Aorta (tissue), 5 donors: ENCODE data around the gene ACTL9. TPM values are rescaled to one million over a fixed set of nuclear protein-coding genes. Genes with fewer than 3 reads are reported as not detected.
"Not testable (repeated sequence)": the region's sequence is repeated elsewhere in the genome, so short reads cannot be mapped to it uniquely, and the experiment has no call there.

Experiments used
- ATAC-seq: fragments of 200-7000 bp; cut with Tn5 transposase; one replicate; pipeline ENCODE4 v1.9.1; 2022; ENCODE audit warnings: moderate library complexity; ENCODE audit not compliant: low FRiP score
- DNase-seq, 2 donors: peaks; one replicate each; pipeline ENCODE4 v3.0.0-alpha.2; 2020
- H3K27ac ChIP-seq, 2 donors: one replicate each; pipeline ENCODE4 v1.5.1; 2013; ENCODE audit warnings: low read length in 2 of 2, mild to moderate bottlenecking in 2 of 2, moderate library complexity in 2 of 2, control low read depth in 1 of 2, inconsistent platforms in 1 of 2, low read depth in 1 of 2
- H3K27me3 ChIP-seq, 2 donors: one replicate each; pipeline ENCODE4 v1.6.1; 2013; ENCODE audit warnings: control low read depth in 1 of 2, low read length in 1 of 2, mild to moderate bottlenecking in 1 of 2, moderate library complexity in 1 of 2; ENCODE audit not compliant: insufficient read depth in 2 of 2, control insufficient read depth in 1 of 2
- H3K36me3 ChIP-seq, 2 donors: one replicate each; pipeline ENCODE4 v1.6.1; 2013; ENCODE audit warnings: control low read depth in 1 of 2, low read length in 1 of 2, mild to moderate bottlenecking in 1 of 2; ENCODE audit not compliant: insufficient read depth in 2 of 2, control insufficient read depth in 1 of 2
- H3K4me1 ChIP-seq, 2 donors: one replicate each; pipeline ENCODE4 v1.6.1; 2013; ENCODE audit warnings: low read length in 2 of 2, control low read depth in 1 of 2, mild to moderate bottlenecking in 1 of 2, moderate library complexity in 1 of 2; ENCODE audit not compliant: insufficient read depth in 2 of 2, control insufficient read depth in 1 of 2
- H3K4me3 ChIP-seq, 2 donors: one replicate each; pipeline ENCODE4 v1.5.1; 2013; ENCODE audit warnings: low read length in 2 of 2, control low read depth in 1 of 2, mild to moderate bottlenecking in 1 of 2
- H3K9me3 ChIP-seq: one replicate; pipeline ENCODE4 v1.6.1; 2013; ENCODE audit warnings: mild to moderate bottlenecking, low read length; ENCODE audit not compliant: control insufficient read depth
- WGBS, 2 donors: extraction: QIAGEN DNeasy Blood & Tissue Kit; methylation state at CpG; one replicate each; pipeline ENCODE4 v1.1.7; 2013; 5-methylcytosine and 5-hydroxymethylcytosine counted together
- intact Hi-C, 2 donors: fragments of 100-400 bp; cut with DNase I; formaldehyde crosslinking; loops; one replicate each; pipeline versions ENCODE4 v1.14.2 to v1.15.0; 2022
- polyA plus RNA-seq, 2 donors: library from polyadenylated mRNA; stranded (reverse); fragments of 200-250 nt; gene quantifications; one replicate each; pipeline ENCODE4 v1.2.3, GENCODE V29; 2013
- total RNA-seq, 2 donors: library from RNA; stranded (reverse); fragmentation: NEBNext Ultra II Directional; extraction: Animal tissue kit (Norgen Biotek cat#: 25700); gene quantifications; one replicate each; pipeline ENCODE4 v1.2.1, GENCODE V29; 2021
- donor health status: healthy with polysubstance abuse.
- donor health status: Bipolar disorder and iron deficiency.
- donor health status: DM: no; HTN: no; CAD: no.
- donor health status: DM: no; HTN: no; CAD: no.
- donor health status: DM: yes; HTN: yes; CAD: no.

ACTL9 gene
- total and polyA plus RNA-seq, 4 donors = not detected

GRCh38 chr19:8705742-8706141, 7.1 kb upstream of the ACTL9 start:
- Histone ChIP-seq H3K36me3 (no peaks in the 10 kb centered on the region), H3K27ac (no peak overlapping the region), H3K27me3 (no peaks in the 10 kb centered on the region), H3K9me3 (no peaks in the 10 kb centered on the region), H3K4me3 (no peak overlapping the region), H3K4me1 (no peaks in the 10 kb centered on the region)
- no peak for ATAC-seq
- 32 to 45% methylated on average over 5 of the region's 5 CpGs for WGBS, 2 donors
- intact Hi-C loops = no loop called here
- no peak for DNase-seq

DNA sequence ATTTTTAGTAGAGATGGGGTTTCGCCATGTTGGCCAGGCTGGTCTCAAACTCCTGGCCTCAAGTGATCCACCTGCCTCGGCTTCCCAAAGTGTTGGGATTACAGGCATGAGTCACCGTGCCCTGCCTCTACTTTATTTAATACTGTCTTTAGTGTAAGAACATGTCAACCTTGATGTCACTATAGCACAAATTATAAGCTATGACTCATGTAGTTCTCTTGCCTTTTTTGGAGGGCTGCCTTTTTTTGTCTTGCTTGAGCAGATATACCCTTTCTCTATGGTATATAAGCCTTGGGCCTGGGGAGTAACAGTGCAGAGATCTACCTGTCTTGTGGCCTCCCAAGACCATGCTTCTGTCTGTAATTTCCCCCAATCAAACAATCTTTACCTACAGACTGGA, 6.7 kb upstream of the ACTL9 start:
- H3K4me3 ChIP-seq, H3K4me1 ChIP-seq, H3K27me3 ChIP-seq, H3K36me3 ChIP-seq, H3K27ac ChIP-seq, DNase-seq, ATAC-seq, intact Hi-C loops, H3K9me3 ChIP-seq: not testable (repeated sequence)
- whole genome bisulfite sequencing, 2 donors = 75 to 79% methylated on average over 3 of the region's 3 CpGs

GRCh38 chr19:8703223-8703622, 4.6 kb upstream of the ACTL9 start:
- no peak for DNase-seq
- Histone ChIP-seq H3K9me3 (no peaks in the 10 kb centered on the region), H3K36me3 (no peaks in the 10 kb centered on the region), H3K4me1 (no peaks in the 10 kb centered on the region), H3K27me3 (peaks cover 0 to 1% of the 10 kb centered on the region in 2 donors), H3K27ac (no peak overlapping the region), H3K4me3 (no peak overlapping the region)
- ATAC-seq = no peak
- intact Hi-C loops = no loop called here
- WGBS, 2 donors = 41 to 44% methylated on average over 7 of the region's 7 CpGs

GRCh38 chr19:8702350-8702749, 3.8 kb upstream of the ACTL9 start:
- H3K27ac ChIP-seq = no peak overlapping the region
- H3K36me3 ChIP-seq = no peaks in the 10 kb centered on the region
- peaks cover 0 to 1% of the 10 kb centered on the region in 2 donors for H3K27me3 ChIP-seq
- H3K4me3 ChIP-seq = no peak overlapping the region
- H3K9me3 ChIP-seq = no peaks in the 10 kb centered on the region
- DNase-seq (no peak), ATAC-seq (no peak)
- H3K4me1 ChIP-seq = no peaks in the 10 kb centered on the region
- intact Hi-C loops = no loop called here
- 41 to 42% methylated on average over 5 of the region's 5 CpGs for WGBS, 2 donors

- Histone ChIP-seq H3K27me3 (peaks cover 0 to 1% of the 10 kb centered on the region in 2 donors), H3K4me3 (no peak overlapping the region), H3K9me3 (no peaks in the 10 kb centered on the region), H3K4me1 (no peaks in the 10 kb centered on the region), H3K27ac (no peak overlapping the region), H3K36me3 (no peaks in the 10 kb centered on the region)
- intact Hi-C loops = no loop called here
- WGBS, 2 donors = 71 to 76% methylated on average over 2 of the region's 2 CpGs
- DNase-seq (no peak), ATAC-seq (no peak)
Measured at GRCh38 chr19:8700956-8701355, 2.4 kb upstream of the ACTL9 start.

GRCh38 chr19:8699908-8700307, 1.3 kb upstream of the ACTL9 start:
- Histone ChIP-seq H3K4me1 (no peaks in the 10 kb centered on the region), H3K27me3 (peaks cover 0 to 1% of the 10 kb centered on the region in 2 donors), H3K9me3 (no peaks in the 10 kb centered on the region), H3K36me3 (no peaks in the 10 kb centered on the region), H3K4me3 (no peak overlapping the region), H3K27ac (no peak overlapping the region)
- ATAC-seq = no peak
- no peak for DNase-seq
- intact Hi-C loops = no loop called here

DNA sequence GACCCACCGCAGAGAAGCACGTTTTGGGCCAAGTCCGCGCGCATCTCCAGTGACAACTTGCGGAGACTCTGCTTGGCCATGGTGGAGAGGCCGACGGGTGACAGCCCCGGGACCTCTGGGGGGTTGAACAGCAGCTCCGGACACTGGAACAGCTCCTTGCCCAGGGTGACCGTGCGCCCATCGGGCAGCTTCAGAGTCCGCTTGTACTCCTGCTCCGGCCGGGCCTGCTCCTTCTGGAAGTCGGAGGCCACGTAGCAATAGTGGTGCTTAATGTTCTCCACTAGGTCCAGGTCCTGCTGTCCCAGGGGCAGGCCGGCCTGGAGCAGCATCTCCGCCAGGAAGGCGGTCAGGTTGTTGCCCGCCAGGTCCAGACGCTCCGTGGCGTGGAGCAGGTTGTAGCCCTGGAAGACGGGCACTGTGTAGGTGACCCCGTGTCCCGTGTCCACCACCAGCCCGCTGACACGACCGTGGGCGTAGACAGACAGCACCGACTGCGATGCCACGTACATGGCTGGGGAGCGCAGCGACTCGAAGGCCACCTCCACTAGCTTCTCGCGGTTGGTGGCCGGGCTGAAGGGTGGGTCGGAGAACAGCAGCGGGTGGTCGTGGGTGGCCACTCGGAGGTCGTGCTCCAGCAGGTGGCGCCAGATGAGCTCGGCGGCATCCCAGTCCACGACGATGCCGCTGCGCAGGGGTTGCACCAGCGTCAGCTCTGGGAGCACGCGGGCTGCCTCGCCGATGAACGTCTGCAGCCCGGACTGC, 743 bp downstream of the ACTL9 start:
- 56 to 65% methylated on average over 60 of the region's 60 CpGs for WGBS, 2 donors
- intact Hi-C loops = no loop called here
- Histone ChIP-seq H3K27me3 (peaks cover 0 to 1% of the 10 kb centered on the region in 2 donors), H3K9me3 (no peaks in the 10 kb centered on the region), H3K27ac (no peak overlapping the region), H3K36me3 (no peaks in the 10 kb centered on the region), H3K4me1 (no peaks in the 10 kb centered on the region), H3K4me3 (no peak overlapping the region)
- DNase-seq = no peak
- ATAC-seq = no peak

GRCh38 chr19:8696993-8697392, 1.6 kb downstream of the ACTL9 start:
- no peak for DNase-seq
- WGBS, 2 donors = 33 to 67% methylated on average over 1 of the region's 1 CpG
- peaks cover 0 to 1% of the 10 kb centered on the region in 2 donors for H3K27me3 ChIP-seq
- H3K9me3 ChIP-seq = no peaks in the 10 kb centered on the region
- H3K4me3 ChIP-seq = no peak overlapping the region
- H3K36me3 ChIP-seq = no peaks in the 10 kb centered on the region
- no peak for ATAC-seq
- intact Hi-C loops = no loop called here
- H3K27ac ChIP-seq = no peak overlapping the region
- no peaks in the 10 kb centered on the region for H3K4me1 ChIP-seq

DNA sequence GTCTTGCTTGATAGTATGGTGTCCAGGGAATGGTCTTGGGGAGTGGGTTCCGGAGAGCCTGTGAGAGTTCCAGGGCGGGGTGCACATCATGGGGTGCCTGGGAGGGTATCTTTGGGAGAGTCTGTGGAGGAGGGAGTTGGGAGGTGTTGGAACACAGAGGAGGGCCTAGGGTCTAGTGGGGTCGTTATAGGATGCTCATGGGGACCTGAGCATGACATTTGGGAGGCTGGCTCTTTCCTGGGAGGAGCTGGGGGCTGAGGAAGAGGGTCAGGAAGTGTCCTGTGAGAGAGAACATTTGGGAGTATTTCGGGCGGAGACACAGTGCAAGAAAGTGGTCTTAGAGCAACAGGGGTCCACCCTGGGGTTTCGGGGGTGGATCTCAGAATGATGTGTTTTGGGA, 2.7 kb downstream of the ACTL9 start:
- H3K9me3 ChIP-seq = no peaks in the 10 kb centered on the region
- DNase-seq (no peak), ATAC-seq (no peak)
- H3K36me3 ChIP-seq = no peaks in the 10 kb centered on the region
- H3K27ac ChIP-seq = no peak overlapping the region
- peaks cover 0 to 1% of the 10 kb centered on the region in 2 donors for H3K27me3 ChIP-seq
- H3K4me3 ChIP-seq = no peak overlapping the region
- WGBS, 2 donors = 73 to 79% methylated on average over 6 of the region's 6 CpGs
- no peaks in the 10 kb centered on the region for H3K4me1 ChIP-seq
- intact Hi-C loops = no loop called here
